ENCODE results near the gene PARG.

DNA sequence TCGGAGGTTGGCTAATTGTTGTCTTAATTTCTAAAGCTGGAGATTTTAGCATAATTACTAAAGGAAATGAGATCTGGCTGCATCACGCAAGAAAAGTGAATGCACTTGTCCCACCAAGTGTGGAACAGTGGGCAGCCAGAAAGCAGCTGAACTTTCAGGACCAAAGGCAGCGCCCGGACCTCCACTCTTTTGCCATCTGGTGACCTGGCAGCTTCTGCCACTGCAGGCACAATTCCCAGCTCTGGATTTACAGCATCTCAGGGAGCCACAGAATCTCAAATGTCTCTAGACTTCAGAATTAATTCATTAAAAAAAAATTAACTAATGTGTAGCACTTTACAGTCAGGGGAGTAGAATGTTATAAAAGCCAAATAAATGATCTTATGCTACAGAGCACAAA, 165.0 kb downstream of the PARG start:
- TF ChIP-seq POLR2A (IDR thresholded peaks at IDR 0.05; ENCODE audit: extremely low read depth, insufficient read length), result no peak
- TF ChIP-seq, protein P1, sequence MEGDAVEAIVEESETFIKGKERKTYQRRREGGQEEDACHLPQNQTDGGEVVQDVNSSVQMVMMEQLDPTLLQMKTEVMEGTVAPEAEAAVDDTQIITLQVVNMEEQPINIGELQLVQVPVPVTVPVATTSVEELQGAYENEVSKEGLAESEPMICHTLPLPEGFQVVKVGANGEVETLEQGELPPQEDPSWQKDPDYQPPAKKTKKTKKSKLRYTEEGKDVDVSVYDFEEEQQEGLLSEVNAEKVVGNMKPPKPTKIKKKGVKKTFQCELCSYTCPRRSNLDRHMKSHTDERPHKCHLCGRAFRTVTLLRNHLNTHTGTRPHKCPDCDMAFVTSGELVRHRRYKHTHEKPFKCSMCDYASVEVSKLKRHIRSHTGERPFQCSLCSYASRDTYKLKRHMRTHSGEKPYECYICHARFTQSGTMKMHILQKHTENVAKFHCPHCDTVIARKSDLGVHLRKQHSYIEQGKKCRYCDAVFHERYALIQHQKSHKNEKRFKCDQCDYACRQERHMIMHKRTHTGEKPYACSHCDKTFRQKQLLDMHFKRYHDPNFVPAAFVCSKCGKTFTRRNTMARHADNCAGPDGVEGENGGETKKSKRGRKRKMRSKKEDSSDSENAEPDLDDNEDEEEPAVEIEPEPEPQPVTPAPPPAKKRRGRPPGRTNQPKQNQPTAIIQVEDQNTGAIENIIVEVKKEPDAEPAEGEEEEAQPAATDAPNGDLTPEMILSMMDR (IDR thresholded peaks at IDR 0.05; ENCODE audit: low read depth, low read length), result no peak
- TF ChIP-seq, protein P2, sequence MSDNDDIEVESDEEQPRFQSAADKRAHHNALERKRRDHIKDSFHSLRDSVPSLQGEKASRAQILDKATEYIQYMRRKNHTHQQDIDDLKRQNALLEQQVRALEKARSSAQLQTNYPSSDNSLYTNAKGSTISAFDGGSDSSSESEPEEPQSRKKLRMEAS (IDR thresholded peaks at IDR 0.05; ENCODE audit: low read depth, low read length), result no peak
- no peak for TF ChIP-seq MYC (IDR thresholded peaks at IDR 0.05; ENCODE audit: low read depth, low read length)
